ENCODE measurements around the gene TTC38. TPM values are rescaled to one million over a fixed set of nuclear protein-coding genes. Genes with fewer than 3 reads are reported as not detected.

The TTC38 gene
- total RNA-seq, 1 donor from 2014 or later = 55.3 TPM

DNA sequence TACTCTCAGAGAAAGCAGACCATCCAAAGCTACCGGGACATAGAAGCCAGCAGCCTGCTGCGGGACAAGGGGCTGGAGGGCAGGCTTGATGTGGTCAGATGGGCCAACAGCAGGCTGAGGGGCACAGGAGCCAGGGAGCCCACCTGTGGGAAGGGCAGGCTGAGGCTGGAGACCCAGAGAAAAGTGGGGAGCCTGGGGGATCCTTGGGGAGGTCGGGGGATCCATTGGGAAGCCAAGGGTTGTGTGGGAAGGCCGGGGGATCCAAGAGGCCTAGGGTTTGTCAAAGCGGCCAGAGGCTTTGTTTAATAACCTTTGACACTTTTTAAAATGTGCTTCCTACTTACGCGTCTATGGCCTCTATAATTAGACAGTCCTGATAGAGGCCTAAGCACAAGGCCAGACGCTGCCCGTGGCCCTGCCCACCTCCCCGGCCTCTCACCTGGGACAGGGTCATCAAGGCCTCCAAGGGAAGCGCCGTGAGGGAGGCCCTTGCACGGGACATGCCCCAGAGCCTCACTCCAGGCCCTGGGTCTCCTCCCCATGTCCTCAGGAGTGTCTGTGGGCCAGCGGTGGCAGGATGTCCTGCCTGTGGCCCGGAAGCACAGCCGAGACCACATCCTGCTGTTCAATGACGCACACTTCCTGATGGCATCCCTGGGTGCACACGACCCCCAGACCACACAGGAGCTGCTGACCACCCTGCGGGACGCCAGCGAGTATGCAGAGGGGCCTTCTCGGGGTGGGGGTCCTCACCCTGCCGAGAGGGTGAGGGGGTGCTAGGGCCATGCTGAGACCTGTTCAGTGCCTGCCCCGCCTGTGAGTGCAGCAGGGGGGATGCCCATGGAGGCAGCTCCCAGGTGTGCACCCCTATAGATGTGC, 20.3 kb downstream of the TTC38 start:
- peaks cover 41 to 86% of the 10 kb centered on the region in 2 donors for H3K36me3 ChIP-seq
- no peak overlapping the region for H3K4me3 ChIP-seq
- DNase-seq (ENCODE audit: low spot score in 2 of 2) = peak; percentile 31 to 75
- TF ChIP-seq, protein P1, sequence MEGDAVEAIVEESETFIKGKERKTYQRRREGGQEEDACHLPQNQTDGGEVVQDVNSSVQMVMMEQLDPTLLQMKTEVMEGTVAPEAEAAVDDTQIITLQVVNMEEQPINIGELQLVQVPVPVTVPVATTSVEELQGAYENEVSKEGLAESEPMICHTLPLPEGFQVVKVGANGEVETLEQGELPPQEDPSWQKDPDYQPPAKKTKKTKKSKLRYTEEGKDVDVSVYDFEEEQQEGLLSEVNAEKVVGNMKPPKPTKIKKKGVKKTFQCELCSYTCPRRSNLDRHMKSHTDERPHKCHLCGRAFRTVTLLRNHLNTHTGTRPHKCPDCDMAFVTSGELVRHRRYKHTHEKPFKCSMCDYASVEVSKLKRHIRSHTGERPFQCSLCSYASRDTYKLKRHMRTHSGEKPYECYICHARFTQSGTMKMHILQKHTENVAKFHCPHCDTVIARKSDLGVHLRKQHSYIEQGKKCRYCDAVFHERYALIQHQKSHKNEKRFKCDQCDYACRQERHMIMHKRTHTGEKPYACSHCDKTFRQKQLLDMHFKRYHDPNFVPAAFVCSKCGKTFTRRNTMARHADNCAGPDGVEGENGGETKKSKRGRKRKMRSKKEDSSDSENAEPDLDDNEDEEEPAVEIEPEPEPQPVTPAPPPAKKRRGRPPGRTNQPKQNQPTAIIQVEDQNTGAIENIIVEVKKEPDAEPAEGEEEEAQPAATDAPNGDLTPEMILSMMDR (IDR thresholded peaks at IDR 0.05) = no peak
- H3K27me3 ChIP-seq = no peaks in the 10 kb centered on the region
- intact Hi-C loops (cut with DNase I) = no loop called here
- H3K27ac ChIP-seq = peak overlapping the region in 1 of 2 donors; percentile 22
- no peaks in the 10 kb centered on the region for H3K4me1 ChIP-seq
- H3K9me3 ChIP-seq = no peaks in the 10 kb centered on the region

DNA sequence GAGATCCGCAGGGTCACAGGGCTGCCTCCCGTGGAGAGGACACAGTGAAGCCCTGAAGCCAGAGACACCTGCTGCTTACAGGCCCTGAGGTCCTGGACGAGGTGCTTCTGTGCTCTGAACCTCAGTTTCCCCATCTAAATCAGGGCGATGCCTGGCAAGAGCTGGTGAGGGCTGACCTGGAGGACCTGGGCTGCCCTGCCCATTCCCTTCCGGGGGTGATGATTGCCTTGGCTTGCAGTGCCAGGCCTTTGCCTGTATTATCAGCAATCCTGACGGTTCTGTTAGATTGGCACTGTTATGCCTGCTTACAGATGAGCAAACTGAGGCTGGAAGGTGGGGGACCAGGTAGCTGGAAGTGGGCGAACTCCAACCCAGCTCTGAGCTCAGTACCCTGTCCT, 21.0 kb downstream of the TTC38 start:
- H3K27me3 ChIP-seq = no peaks in the 10 kb centered on the region
- H3K4me1 ChIP-seq = no peaks in the 10 kb centered on the region
- peaks cover 42 to 88% of the 10 kb centered on the region in 2 donors for H3K36me3 ChIP-seq
- H3K27ac ChIP-seq = no peak overlapping the region
- no peaks in the 10 kb centered on the region for H3K9me3 ChIP-seq
- no peak for DNase-seq (ENCODE audit: low spot score in 2 of 2)
- TF ChIP-seq, protein P1 (IDR thresholded peaks at IDR 0.05) = no peak
- H3K4me3 ChIP-seq = no peak overlapping the region
- intact Hi-C loops (cut with DNase I) = no loop called here

DNA sequence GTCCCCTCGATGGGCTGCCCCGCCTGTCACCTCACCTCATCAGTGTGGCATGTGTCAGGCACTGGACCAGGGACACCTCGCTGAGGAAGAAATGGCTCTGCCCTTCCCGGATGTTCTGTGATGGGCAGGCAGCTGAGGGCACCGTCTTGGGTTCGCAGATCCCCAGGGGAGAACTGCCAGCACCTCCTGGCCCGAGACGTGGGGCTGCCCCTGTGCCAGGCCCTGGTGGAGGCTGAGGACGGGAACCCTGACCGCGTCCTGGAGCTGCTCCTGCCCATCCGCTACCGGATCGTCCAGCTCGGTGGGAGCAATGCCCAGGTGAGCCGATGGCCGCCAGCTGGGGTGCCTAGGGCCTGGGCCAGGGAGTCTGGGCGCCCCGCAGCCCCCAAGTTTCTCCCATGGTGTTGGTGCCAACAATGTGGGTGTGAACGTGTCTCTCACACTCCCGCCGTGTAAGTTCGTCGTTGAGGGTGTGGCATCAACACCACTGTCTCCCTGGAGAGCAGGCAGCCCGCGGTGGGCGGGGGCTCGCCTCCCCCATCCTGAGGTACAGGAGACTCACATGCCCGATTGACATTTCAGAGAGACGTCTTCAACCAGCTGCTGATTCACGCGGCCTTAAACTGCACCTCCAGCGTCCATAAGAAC, 21.6 kb downstream of the TTC38 start:
- Histone ChIP-seq H3K4me1 (no peaks in the 10 kb centered on the region), H3K36me3 (peaks cover 37 to 85% of the 10 kb centered on the region in 2 donors), H3K27me3 (no peaks in the 10 kb centered on the region), H3K9me3 (no peaks in the 10 kb centered on the region), H3K27ac (no peak overlapping the region), H3K4me3 (no peak overlapping the region)
- TF ChIP-seq, protein P1 (IDR thresholded peaks at IDR 0.05) = no peak
- DNase-seq (ENCODE audit: low spot score in 2 of 2) = no peak
- intact Hi-C loops (cut with DNase I) = no loop called here

DNA sequence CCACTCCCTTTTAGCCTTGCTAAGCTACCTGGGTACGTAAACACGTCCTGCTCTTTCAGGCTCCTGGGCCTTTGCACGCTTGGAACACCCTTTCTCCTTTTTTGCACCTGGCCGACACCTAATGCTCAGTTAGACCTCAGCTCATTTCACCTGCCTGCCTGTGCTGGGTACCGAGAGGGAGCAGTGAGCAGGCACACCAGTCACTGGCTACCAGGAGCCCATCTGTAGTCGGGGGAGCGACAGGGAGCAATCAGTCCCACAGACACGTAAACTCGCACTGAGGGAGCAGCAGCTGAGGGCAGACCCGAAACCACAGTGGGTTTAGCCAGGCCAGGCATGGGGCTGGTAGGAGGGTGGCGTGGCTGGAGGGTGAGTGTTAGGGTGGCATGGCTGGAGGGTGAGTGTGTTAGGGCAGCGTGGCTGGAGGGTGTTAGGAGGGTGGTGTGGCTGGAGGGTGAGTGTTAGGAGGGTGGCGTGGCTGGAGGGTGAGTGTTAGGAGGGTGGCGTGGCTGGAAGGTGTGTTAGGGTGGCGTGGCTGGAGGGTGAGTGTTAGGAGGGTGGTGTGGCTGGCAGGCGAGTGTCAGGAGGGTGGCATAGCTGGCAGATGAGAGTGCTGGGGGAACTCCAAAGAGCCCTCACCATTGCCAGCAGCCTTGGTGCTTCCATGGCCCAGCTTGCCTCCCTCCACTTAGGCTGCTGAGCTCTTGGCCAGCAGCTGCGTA, 22.5 kb downstream of the TTC38 start:
- DNase-seq (ENCODE audit: low spot score in 2 of 2) = no peak
- H3K4me1 ChIP-seq = no peaks in the 10 kb centered on the region
- H3K27ac ChIP-seq = no peak overlapping the region
- TF ChIP-seq, protein P1 (IDR thresholded peaks at IDR 0.05) = no peak
- H3K36me3 ChIP-seq = peaks cover 28 to 76% of the 10 kb centered on the region in 2 donors
- intact Hi-C loops (cut with DNase I) = no loop called here
- H3K4me3 ChIP-seq = no peak overlapping the region
- no peaks in the 10 kb centered on the region for H3K9me3 ChIP-seq
- no peaks in the 10 kb centered on the region for H3K27me3 ChIP-seq

DNA sequence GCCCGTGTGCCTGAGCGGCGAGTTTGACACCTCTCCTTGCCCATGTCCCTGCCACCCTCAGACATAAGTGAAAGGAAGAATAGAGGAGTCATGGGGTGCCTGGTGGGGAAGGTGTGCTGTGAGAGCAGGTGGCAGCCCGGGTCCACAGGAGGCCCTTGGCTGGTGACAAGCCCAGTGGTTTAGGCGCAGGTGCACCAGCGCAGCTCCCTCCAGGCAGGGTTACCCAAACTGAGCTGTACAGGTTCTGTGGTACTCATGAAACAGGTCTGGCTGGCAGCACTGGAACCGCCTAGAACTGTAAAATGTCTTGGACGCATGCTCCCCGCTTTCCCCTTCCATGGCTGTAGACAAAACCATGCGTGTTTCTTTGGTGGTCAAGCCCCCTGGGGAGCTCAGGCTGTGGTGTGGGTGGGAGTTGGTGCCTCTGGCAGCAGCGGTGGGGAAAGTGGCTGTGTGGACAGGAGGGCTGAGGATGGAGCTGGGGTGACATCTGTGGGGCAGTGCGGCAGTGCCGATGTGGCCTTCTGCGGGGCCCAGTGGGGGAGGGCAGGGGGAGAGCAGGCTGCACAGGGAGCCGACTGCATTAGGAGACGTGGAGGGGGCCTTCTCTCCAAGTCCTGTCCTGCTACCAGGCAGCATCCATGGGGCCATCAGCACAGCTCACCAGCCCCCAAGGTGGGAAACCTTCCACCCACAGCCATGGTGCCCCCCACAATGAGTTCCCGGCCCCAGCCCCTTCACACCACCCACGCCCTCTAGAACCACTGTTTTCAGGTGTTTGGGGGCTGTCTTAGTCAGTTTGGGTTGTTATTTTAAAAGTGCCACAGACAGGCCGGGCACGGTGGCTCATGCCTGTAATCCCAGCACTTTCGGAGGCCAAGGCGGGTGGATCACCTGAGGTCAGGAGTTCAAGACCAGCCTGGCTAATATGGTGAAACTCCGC, 23.3 kb downstream of the TTC38 start:
- Histone ChIP-seq H3K36me3 (peaks cover 21 to 69% of the 10 kb centered on the region in 2 donors), H3K9me3 (no peaks in the 10 kb centered on the region), H3K27me3 (no peaks in the 10 kb centered on the region), H3K4me3 (no peak overlapping the region), H3K27ac (no peak overlapping the region), H3K4me1 (peaks cover 0 to 6% of the 10 kb centered on the region in 2 donors)
- TF ChIP-seq, protein P1 (IDR thresholded peaks at IDR 0.05) = no peak
- no peak for DNase-seq (ENCODE audit: low spot score in 2 of 2)
- intact Hi-C loops (cut with DNase I) = no loop called here

Measured in ascending aorta (tissue), 2 donors.